Dermis microvascular lymphatic vessel endothelial cell (primary cell): ENCODE measurements around the gene CSNK1A1. TPM values are rescaled to one million over a fixed set of nuclear protein-coding genes. Genes with fewer than 3 reads are reported as not detected.
"Not testable (repeated sequence)": the region's sequence is repeated elsewhere in the genome, so short reads cannot be mapped to it uniquely, and the experiment has no call there.

Experiments
- DNase-seq, 2 donors: peaks; one replicate each; pipeline versions ENCODE4 v3.0.0 to v3.0.0-alpha.2; 2010; ENCODE audit warnings: low read depth in 2 of 2
- total RNA-seq: library from RNA; depleted of rRNA; stranded (reverse); fragments of >200 nt; gene quantifications from 2 replicates; pipeline ENCODE4 v1.2.1, GENCODE V29; 2014

CSNK1A1 gene
- total RNA-seq, 1 donor from 2014 or later, result 317 TPM

DNA sequence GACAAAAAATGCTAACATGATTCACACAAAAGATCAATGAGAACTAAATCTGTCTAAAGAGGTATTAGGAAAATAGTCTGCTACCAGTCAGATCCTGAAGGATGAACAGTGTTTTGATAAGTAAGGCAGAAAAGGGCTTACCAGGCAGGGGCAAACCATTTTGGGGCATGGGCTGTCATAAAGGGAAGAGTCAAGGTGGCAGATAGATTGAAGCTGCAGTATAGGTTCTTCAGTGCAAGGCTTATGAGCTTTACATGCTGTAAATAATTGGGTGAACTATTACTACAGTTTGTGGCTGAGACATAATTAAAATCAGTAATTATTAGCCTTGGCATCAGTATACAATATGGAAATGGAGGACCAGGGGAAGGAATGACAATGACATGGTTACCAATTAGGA is 21.8 kb downstream of the CSNK1A1 start:
- no peak for DNase-seq

DNA sequence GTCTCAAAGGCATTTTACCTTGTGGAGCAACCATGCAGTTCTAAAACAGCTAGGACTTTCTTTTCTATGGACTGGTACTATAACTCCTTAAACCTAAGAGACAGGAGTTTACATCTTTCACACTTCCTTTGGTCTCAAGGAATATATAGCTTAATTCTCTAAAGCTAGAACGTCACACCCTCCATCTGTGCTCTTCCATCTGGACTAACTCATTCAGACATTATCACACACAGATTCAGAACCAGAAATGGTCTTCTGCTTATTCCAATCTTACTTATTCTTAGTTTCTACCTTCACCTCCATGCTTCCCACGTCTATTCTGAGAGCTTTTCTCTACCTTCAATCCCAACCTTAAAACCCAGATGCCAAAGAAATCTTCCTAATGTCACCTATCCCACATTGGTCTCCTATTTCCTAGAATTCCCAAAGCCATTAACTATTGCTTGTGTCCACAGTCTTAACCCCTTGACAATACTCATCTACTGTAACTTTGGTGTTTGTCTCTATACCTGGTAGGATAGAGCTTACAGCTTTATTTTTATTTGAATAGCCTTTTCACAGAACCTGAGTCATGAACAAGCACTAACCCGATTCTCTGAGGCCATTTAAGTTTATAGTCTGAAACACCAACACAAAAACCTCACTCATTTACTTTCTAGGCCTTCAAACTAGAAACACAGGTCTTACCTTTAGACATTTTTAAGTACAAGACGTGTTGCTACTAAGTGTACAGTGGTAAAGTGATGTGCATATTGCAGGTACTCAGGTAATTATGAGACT is 22.8 kb downstream of the CSNK1A1 start:
- DNase-seq, result no peak

DNA sequence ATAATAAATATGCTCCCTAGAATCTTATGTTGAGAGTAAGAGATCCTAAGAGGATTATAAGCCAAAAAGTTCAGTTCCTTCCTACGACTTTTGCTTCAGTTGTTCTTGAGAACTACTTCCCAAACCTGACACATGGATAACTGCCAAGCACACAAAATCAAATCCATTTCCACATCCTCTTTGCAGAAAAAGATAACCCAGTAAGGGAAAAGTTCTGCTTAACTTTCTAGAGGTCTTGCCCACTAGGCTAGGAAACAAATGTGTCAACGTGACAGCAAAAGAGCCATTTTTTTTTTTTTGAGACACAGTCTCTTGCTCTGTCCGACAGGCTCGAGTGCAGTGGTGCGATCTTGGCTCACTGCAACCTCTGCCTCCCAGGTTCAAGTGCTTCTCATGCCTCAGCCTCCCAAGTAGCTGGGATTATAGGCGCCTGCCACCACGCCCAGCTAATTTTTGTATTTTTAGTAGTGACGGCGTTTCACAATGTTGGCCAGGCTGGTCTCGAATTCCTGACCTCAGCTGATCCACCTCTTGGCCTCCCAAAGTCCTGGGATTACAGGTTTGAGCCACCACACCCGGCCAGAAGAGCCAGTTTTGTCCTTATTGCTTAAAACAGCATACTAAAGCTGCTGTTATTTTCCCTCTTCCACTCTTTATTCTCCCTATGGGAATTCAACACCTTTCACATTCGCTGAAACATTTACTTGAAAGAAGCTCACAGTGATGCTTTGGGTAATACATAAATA is 24.2 kb downstream of the CSNK1A1 start:
- peak in 1 of 2 donors; percentile 23 for DNase-seq

DNA sequence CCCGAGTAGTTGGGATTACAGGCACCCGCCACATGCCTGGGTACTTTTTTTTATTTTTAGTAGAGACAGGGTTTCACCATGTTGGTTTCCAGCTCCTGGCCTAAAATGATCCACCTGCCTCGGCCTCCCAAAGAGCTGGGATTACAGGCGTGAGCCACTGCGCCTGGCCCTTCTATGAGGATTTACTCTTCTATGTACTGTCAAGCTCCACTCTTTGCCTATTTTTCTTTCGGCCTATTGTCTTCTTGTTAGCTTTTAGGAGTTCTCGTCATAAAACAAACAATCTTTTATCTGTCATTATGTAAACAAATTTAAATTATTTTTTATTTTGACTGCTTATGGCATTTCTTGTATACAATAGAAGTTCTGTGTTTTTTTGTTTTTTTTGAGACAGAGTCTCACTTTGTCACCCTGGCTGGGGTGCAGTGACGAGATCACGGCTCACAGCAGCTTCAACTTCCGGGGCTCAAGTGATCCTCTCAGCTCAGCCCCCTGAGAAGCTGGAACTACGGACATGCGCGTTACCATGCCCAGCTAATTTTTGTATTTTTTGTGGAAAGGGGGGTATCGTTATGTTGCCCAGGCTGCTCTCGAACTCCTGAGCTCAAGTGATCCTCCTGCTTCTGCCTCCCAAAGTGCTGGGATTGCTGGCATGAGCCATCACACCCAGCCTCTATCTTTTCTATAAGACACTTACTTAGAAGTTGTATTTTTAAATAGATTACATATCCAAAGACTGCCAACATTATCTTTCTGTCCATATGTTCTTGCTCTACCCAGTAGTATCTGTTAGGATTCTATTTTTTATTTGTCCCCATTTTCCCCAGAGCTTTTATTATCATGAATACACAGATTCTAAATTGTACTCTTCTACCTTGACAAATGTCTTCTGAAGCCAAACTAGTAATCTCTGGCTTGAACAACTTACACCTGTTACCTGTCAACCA is 29.2 kb downstream of the CSNK1A1 start:
- DNase-seq, result no peak

DNA sequence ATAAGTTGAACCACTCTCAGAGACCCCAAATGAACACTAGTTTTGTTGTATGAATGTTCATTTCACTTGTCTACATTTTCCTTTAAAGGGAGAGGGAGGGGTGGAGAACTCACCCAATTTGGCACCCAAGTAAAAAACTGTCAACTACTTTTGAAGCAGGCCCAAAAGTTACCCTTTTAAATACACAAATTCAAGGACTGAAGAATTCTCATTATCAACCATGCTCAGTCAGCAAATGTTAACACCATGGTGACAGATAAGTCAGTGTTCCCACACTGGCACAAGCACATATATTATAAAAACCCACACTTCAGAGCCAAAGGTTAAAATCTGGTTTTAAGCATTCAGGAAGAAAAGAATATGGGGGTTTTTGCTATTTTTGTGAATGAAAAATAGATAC is 31.6 kb downstream of the CSNK1A1 start:
- DNase-seq, result no peak

DNA sequence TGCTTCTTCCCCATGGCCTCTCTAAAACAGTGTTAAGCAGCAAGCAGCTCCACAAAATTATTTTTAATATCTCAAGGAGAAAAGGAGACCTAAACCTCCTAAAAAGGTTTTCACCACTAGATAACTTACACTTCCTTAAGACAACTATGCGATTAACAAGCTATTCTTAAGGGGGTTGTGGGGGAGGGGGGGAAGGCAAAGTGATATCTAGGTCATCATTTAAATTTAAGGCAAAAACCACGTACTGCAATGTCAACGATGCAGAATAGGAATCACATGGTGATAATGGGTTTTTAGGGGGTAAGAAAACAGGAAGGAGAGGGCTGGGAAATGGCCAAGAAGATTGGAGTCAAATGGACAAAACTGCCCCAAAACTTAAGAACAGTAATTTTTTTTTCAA is 32.6 kb downstream of the CSNK1A1 start:
- DNase-seq, result no peak

DNA sequence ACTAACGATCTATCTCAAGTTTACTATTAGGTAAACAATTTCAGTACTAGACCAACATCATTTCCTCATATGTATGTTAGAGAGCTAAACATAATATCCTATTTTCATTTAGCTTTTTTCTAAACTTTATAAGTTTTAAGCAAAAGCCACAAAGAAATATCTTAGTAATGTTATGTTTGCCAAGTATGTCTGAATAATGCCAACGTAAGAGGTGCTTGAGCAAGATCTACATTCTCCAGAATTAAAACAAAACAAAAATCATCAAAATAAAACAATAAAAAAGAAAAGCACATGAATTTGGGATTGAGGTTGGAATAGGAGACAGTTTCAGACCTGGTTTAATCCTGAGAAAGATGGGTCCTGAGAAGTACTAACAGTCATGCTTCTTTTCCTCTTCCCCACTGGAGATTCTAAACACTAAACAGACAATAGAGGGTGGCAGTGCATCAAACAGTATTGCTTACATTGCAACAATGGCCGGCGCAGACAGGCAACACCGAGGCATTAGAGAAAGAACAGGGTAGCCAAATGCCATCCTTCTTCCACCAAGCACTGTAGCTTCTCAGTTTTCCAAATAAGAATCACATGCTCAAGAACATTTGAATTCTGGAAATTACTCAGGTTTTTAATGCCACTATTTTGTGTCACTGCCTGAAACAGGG is 33.6 kb downstream of the CSNK1A1 start:
- peak in 1 of 2 donors; percentile 26 for DNase-seq

DNA sequence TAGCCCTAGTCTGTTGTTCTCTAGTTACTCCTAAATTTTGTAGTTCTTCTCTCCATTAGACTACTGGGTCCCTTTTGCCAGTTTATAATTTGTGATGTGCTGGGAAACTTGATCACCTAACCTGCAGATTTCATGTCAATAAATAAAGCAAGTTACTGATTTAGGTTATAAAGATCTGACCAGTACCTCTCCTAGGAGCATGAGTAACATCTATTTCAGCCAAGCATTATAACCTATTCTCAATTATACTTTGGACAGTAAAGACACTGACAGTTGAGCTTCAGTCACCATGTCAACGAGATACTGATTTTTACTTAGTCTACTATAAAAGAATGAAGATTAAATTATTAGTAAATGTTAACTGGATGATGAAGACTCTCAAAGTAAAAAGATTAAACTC is 36.7 kb downstream of the CSNK1A1 start:
- DNase-seq, result no peak

DNA sequence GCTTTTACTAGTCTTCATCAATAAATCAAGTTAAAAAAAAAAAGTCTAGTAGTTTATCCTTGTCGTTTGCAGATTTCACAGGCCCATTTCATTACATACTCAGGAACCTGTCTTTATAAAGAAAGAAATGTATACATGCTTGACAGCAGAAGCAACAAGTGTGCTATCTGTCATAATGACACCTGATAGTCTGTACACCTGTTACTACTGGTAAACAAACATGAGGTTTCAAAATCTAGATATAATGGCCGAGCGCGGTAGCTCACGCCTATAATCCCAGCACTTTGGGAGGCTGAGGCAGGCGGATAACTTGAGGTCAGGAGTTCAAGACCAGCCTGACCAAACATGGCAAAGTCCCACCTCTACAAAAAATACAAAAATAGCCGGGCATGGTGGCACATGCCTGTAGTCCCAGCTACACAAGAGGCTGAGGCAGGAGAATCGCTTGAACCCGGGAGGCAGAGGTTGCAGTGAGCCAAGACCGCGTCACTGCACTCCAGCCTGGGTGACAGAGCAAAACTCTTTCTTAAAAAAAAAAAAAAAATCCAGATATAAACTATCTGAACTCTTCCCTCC is 37.8 kb downstream of the CSNK1A1 start:
- DNase-seq, result not testable (repeated sequence)

DNA sequence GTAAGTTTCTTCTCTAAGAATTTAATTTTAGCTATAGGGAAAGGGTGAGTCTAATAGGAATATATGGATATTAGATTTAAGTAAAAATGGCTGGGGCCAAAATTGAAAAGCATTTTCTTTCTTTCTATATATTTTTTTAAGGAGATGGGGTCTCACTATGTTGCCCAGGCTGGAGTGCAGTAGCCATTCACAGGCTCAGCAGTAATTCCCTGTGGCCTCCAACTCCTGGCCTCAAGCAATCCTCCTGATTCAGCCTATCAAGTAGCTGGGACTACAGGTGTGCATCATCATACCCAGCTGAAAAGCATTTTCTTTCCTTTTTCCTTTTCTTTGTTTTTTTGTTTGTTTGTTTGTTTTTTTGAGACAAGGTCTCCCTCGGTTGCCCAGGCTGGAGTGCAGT is 41.1 kb downstream of the CSNK1A1 start:
- DNase-seq, result no peak

DNA sequence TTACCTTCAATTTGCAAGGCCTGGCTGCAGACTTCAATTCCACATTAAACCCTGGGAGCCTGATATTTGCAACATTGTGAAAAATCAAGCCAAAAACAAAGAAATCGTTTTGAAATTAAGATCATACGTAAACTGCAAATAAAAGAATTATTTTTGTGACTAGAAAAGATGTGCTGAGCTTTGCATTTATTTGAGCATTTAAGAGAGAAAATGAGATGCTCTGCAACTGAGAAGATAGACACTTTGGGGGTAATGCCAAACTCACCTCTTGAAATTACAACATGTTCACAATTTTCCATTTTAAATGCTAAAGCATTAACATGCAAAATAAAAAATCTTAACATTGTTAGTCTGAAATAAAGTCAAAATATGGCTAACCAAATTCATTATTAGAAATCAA is 46.6 kb downstream of the CSNK1A1 start:
- no peak for DNase-seq

DNA sequence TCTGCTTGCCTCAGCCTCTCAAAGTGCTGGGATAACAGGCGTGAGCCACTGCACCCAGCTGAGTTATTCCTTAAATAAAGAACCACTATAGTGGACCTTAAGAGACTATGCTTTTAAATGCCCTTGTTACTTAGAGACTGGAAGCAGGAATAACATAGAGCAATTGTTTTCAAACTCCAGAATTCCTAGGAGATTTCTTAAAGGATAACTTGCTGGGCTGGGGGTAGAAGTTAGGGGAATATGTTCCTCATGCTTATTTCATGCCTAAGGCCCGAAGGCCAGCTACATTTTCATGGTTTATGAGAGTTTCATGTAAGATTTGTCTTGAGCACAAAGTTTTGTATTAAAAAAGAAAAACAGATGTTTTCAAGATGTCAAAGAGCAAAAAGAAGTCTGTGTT is 48.2 kb downstream of the CSNK1A1 start:
- DNase-seq, result no peak

DNA sequence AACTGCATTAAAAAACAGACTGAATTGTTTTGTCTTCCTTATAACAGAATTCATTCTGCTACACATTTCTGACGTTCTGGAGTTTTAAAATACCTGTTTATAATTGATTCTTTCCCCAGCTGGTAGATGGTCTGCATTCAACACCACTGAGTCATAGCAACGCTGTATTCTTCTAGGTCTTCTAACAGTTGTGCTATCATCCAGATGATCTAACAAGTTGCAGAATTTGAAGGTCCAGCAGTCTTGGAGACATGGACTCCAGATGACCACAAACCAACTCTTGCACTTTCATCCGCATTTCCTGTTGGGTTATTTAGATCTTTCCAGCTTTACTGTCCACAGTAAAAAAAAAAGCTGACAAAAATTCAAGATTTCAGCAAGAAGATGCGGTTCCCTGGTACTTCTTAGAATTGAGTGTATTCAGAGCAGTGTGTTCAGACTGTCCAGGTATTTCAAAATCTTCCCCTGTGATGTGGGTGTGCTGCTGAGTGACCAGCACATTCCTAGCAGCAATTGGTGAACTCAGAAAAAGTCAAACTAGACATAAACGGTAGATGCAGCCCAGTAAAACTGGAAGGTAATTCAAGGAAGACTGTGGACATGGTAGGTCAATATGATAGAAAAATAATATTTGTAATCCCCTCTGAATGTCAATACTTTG is 50.2 kb downstream of the CSNK1A1 start:
- no peak for DNase-seq

DNA sequence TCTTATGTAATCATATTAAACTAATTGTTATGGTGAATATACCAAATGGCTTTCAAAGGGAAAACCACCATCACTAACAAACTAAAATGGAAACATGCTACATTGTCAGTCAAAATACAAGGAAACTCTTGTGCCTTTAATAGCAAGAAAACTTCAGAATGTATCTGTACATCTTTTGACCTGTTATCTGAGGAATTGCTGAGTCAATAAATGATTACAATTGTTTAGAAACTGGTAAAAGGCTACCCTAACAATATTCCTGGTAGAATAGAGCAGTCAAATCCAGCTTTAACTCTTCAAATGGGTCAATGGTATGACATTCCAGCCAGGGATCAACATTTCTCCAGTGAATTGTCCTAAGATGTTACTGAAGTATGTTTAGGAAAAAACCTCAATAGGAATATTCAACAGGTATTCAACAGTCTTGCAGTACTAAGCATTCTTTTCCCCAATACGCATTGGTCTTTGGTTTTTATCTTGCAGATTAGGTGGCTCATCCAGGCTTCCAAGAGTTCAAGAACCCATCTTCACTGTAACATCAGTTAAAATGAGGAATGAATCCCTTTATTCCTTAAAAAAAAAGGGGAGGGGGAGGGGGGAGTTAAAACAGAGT is 52.4 kb downstream of the CSNK1A1 start:
- no peak for DNase-seq

DNA sequence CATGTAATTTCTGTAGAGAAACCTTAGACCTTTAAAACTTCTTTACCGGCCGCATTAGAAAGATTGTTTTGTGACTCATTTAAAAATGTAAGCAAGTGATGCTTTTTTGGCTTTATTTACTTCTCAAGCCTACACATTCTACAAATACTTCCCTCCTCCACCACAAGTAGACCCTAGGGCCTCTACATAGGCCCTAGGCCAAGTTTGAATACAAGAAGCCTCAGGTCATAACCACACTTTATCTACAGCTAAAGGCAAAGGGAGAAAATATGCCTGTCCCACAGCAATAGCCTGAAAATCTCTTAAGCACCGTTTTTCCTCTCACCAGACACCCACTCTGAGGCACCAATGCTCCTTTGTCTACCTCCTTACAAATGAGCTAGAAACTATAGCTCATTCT is 53.9 kb downstream of the CSNK1A1 start:
- DNase-seq, result no peak

DNA sequence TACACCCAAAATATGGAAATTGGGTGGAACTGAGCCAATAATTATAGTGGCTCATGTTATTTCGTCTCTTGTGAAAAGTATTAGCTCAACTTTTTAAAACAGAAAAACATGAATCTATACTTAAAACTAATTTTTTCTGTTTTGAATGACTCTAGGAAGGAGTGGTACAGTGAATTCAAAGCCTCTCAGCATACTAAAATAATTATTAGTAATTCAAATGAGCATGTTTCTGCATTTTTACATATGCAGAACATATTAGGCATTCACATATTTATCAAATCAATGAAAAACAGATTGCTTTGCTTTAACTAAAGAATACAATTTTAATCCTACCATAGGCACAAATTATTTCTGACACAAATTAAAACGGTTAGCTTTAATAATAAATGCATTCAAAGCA is 54.3 kb downstream of the CSNK1A1 start:
- no peak for DNase-seq

DNA sequence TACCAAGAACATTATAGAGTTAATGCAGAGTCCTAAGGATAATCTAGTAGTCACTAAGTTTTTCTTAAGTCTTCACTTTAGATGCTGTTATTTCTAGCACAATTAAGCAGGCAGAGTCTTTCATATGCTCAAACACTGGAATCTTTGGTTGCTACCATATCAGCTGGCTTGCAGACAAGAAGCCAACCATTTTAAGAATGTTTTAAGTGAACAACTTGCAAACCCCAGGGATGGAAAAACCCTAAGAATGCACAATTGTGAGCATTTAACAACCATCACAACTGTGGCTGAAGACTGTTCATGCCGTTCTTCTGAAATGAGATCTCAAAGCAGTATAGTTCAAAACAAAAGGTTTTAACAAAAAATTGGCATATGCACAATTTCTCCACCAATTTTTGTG is 55.1 kb downstream of the CSNK1A1 start:
- DNase-seq, result no peak

DNA sequence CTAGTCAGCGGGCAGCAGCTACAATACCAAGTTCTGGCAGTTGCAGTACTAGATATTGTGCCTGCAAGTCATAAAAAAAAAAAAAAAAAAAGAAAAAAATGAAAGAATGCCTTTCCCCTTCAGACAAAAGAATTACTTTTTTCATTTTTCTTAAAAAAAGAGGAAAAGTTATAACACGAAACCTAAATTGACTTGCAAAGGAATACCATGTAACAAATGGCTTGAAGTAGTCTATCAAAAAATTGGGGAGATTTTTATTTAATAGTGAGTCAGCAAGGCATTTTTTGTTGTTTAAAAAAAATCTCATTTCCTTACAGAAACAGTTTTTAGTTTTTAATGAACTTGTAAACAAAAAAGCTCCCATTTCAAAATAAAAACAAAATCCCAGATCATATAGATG is 55.6 kb downstream of the CSNK1A1 start:
- no peak for DNase-seq

DNA sequence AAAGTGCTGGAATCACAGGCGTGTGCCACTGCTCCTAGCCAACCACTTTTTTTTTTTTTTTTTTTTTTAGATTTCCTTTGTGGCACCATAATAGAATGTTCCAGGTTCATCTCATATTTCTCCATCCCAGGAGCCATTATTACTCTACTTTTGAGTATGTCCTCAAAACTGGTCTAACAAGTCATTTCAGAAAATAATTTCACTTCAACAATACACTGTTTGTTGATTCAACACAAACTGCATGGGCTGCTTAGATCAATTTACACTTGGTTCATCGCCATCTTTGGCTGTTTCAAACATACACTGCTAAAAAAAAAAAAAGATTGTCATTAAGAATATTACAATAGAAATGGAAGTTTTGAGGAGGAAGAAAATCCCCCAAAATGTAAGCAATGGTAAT is 57.9 kb downstream of the CSNK1A1 start:
- no peak for DNase-seq

DNA sequence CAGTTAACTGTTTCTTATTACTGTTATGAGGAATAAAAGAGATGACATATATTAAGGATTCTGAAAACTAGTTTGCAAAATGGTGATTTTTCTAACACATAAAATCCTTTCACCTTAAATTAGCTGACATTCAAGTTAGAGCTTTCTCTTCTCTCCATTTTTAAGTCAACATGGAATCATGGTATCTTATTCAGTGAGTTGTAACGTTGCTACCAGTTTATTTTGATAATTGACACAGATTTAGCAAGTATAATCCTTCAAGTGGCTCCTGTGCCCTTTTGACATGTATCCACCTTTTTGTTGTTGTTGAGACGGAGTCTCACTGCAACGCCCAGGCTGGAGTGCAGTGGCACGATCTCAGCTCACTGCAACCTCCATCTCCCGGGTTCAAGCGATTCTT is 58.5 kb downstream of the CSNK1A1 start:
- DNase-seq, result no peak
